GM18505 (cell line): ENCODE results near the gene SNAPC4.

ENCODE experiments used
- ATAC-seq: cut with Tn5 transposase; IDR thresholded peaks from one replicate; pipeline ENCODE4 v1.9.1; 2021; ENCODE audit not compliant: unreplicated experiment
- POLR2A ChIP-seq: IDR thresholded peaks from 4 replicates; pipeline ENCODE4 v1.6.1; 2011; ENCODE audit warnings: borderline replicate concordance; ENCODE audit not compliant: insufficient read depth, insufficient read length; ENCODE audit errors: extremely low read depth

The SNAPC4 gene

GRCh38 chr9:136400038-136400834, at the start of gene SNAPC4:
SNAPC4 (minus strand) TSS chr9:136400170; CDS start chr9:136398428, 1,742 bp downstream.
- peak; percentile 66 for ATAC-seq
- peak; percentile 82 for TF ChIP-seq POLR2A

- no peak for TF ChIP-seq POLR2A
- ATAC-seq: no peak
Measured at GRCh38 chr9:136448655-136449054, 48.7 kb upstream of the SNAPC4 start.

- no peak for ATAC-seq
- no peak for TF ChIP-seq POLR2A
Measured at GRCh38 chr9:136447173-136447778, 47.3 kb upstream of the SNAPC4 start.

GRCh38 chr9:136445799-136446198, 45.8 kb upstream of the SNAPC4 start:
- ATAC-seq: no peak
- TF ChIP-seq POLR2A: no peak

- ATAC-seq: no peak
- no peak for TF ChIP-seq POLR2A
Measured at GRCh38 chr9:136444102-136444501, 44.1 kb upstream of the SNAPC4 start.

- no peak for TF ChIP-seq POLR2A
- ATAC-seq: no peak
Measured at GRCh38 chr9:136443687-136444086, 43.7 kb upstream of the SNAPC4 start.

- no peak for ATAC-seq
- no peak for TF ChIP-seq POLR2A
Measured at GRCh38 chr9:136443087-136443486, 43.1 kb upstream of the SNAPC4 start.

- ATAC-seq: no peak
Measured at GRCh38 chr9:136442265-136442664, 42.3 kb upstream of the SNAPC4 start.

GRCh38 chr9:136441681-136442245, 41.8 kb upstream of the SNAPC4 start:
- no peak for ATAC-seq
- TF ChIP-seq POLR2A: peak; percentile 16

More at GRCh38 chr9:136442265-136442664, 42.3 kb upstream of the SNAPC4 start:
- TF ChIP-seq POLR2A: no peak

GRCh38 chr9:136441191-136441680, 41.3 kb upstream of the SNAPC4 start:
- TF ChIP-seq POLR2A: no peak
- no peak for ATAC-seq

- peak; percentile 52 for TF ChIP-seq POLR2A
- ATAC-seq: peak; percentile 57
Measured at GRCh38 chr9:136439481-136440408, 39.8 kb upstream of the SNAPC4 start, which contains the start of gene INPP5E. INPP5E (minus strand) TSS chr9:136439845; CDS start chr9:136439419, 426 bp downstream.

- peak; percentile 40 for ATAC-seq
- TF ChIP-seq POLR2A: peak; percentile 20
Measured at GRCh38 chr9:136438548-136439480, 38.8 kb upstream of the SNAPC4 start.

GRCh38 chr9:136437839-136438547, 38.0 kb upstream of the SNAPC4 start:
- TF ChIP-seq POLR2A: no peak
- ATAC-seq: no peak
